Activated naive CD4-positive, alpha-beta T cell (primary cell): Measurements from ENCODE around the gene GABRD.

ENCODE experiments used
- DNase-seq, 4 experiments: peaks; one replicate each; lab custom pipeline; 2025; lab: John Stamatoyannopoulos, UW

The GABRD gene

GRCh38 chr1:2053784-2054376 is 34.7 kb downstream of the GABRD start:
- no peak for DNase-seq

- DNase-seq, result no peak
These were observed 35.4 kb downstream of the GABRD start for GRCh38 chr1:2054560-2054959.

- no peak for DNase-seq
These were observed 36.9 kb downstream of the GABRD start for GRCh38 chr1:2055911-2056575.

- DNase-seq, result no peak
These were observed 37.9 kb downstream of the GABRD start for GRCh38 chr1:2056955-2057590.

GRCh38 chr1:2059290-2059953 is 40.3 kb downstream of the GABRD start:
- no peak for DNase-seq

GRCh38 chr1:2060072-2060471 is 40.9 kb downstream of the GABRD start:
- no peak for DNase-seq

- no peak for DNase-seq
These were observed 41.4 kb downstream of the GABRD start for GRCh38 chr1:2060535-2060934.

- no peak for DNase-seq
These were observed 42.1 kb downstream of the GABRD start for GRCh38 chr1:2061065-2061778.

- no peak for DNase-seq
These were observed 46.6 kb downstream of the GABRD start for GRCh38 chr1:2065699-2066098.

- no peak for DNase-seq
These were observed 48.2 kb downstream of the GABRD start for GRCh38 chr1:2067393-2067792.

- DNase-seq, result no peak
These were observed 48.8 kb downstream of the GABRD start for GRCh38 chr1:2067981-2068380.

GRCh38 chr1:2068951-2069350 is 49.8 kb downstream of the GABRD start:
- no peak for DNase-seq

- no peak for DNase-seq
These were observed 50.9 kb downstream of the GABRD start for GRCh38 chr1:2070016-2070415.

GRCh38 chr1:2070800-2071530 is 51.8 kb downstream of the GABRD start:
- DNase-seq, result no peak

GRCh38 chr1:2072109-2072806 is 53.1 kb downstream of the GABRD start:
- no peak for DNase-seq

GRCh38 chr1:2072891-2073290 is 53.7 kb downstream of the GABRD start:
- no peak for DNase-seq

- no peak for DNase-seq
These were observed 54.5 kb downstream of the GABRD start for GRCh38 chr1:2073382-2074230.

- DNase-seq, result no peak
These were observed 55.3 kb downstream of the GABRD start for GRCh38 chr1:2074396-2074795.

GRCh38 chr1:2074944-2075740 is 56.0 kb downstream of the GABRD start:
- DNase-seq, result no peak
